Measurements from ENCODE around the gene PCOLCE2. TPM values are rescaled to one million over a fixed set of nuclear protein-coding genes. Genes with fewer than 3 reads are reported as not detected.

Gene PCOLCE2
- total and polyA plus RNA-seq, 8 donors: 0.75 to 26.9 (median 3.7) TPM; not detected in 2

- DNase-seq: no peak
- H3K9me3 ChIP-seq: no peaks in the 10 kb centered on the region
- 87 to 97% (median 92%) methylated on average over 6 of the region's 6 CpGs for WGBS, 5 donors
- intact Hi-C loops (cut with DNase I; ENCODE audit: low total_unique reads): no loop called here
- H3K4me3 ChIP-seq: no peak overlapping the region
- no peak overlapping the region for H3K27ac ChIP-seq
- TF ChIP-seq POLR2A (IDR thresholded peaks at IDR 0.05) (no peak), EP300 (IDR thresholded peaks at IDR 0.05) (no peak), POLR2AphosphoS5 (IDR thresholded peaks at IDR 0.05) (no peak)
- TF ChIP-seq, protein P1, sequence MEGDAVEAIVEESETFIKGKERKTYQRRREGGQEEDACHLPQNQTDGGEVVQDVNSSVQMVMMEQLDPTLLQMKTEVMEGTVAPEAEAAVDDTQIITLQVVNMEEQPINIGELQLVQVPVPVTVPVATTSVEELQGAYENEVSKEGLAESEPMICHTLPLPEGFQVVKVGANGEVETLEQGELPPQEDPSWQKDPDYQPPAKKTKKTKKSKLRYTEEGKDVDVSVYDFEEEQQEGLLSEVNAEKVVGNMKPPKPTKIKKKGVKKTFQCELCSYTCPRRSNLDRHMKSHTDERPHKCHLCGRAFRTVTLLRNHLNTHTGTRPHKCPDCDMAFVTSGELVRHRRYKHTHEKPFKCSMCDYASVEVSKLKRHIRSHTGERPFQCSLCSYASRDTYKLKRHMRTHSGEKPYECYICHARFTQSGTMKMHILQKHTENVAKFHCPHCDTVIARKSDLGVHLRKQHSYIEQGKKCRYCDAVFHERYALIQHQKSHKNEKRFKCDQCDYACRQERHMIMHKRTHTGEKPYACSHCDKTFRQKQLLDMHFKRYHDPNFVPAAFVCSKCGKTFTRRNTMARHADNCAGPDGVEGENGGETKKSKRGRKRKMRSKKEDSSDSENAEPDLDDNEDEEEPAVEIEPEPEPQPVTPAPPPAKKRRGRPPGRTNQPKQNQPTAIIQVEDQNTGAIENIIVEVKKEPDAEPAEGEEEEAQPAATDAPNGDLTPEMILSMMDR (IDR thresholded peaks at IDR 0.05): no peak
- H3K27me3 ChIP-seq: peaks cover 0 to 8% (median 0%) of the 10 kb centered on the region in 3 donors
- H3K36me3 ChIP-seq: no peaks in the 10 kb centered on the region
- no peaks in the 10 kb centered on the region for H3K4me1 ChIP-seq
These were observed 73.1 kb downstream of the PCOLCE2 start for GRCh38 chr3:142815803-142816202.

- intact Hi-C loops (cut with DNase I; ENCODE audit: low total_unique reads): no loop called here
- TF ChIP-seq, protein P1 (IDR thresholded peaks at IDR 0.05): no peak
- TF ChIP-seq POLR2A (IDR thresholded peaks at IDR 0.05): no peak
- no peak for TF ChIP-seq POLR2AphosphoS5 (IDR thresholded peaks at IDR 0.05)
- no peak for TF ChIP-seq EP300 (IDR thresholded peaks at IDR 0.05)
- no peaks in the 10 kb centered on the region for H3K27me3 ChIP-seq
- peaks cover 0 to 6% (median 4%) of the 10 kb centered on the region in 4 donors for H3K36me3 ChIP-seq
- no peak overlapping the region for H3K27ac ChIP-seq
- 80 to 86% (median 81%) methylated on average over 3 of the region's 3 CpGs for WGBS, 5 donors
- no peaks in the 10 kb centered on the region for H3K4me1 ChIP-seq
- DNase-seq: no peak
- H3K4me3 ChIP-seq: no peak overlapping the region
- H3K9me3 ChIP-seq: no peaks in the 10 kb centered on the region
These were observed 79.6 kb downstream of the PCOLCE2 start for GRCh38 chr3:142809259-142809658.

GRCh38 chr3:142808103-142808917 is 80.6 kb downstream of the PCOLCE2 start:
- no peaks in the 10 kb centered on the region for H3K9me3 ChIP-seq
- intact Hi-C loops (cut with DNase I; ENCODE audit: low total_unique reads): no loop called here

GRCh38 chr3:142802891-142803290 is 86.0 kb downstream of the PCOLCE2 start:
- Histone ChIP-seq H3K9me3 (no peaks in the 10 kb centered on the region), H3K4me1 (no peaks in the 10 kb centered on the region), H3K27me3 (no peaks in the 10 kb centered on the region), H3K27ac (no peak overlapping the region), H3K4me3 (no peak overlapping the region), H3K36me3 (peaks cover 0 to 11% (median 5%) of the 10 kb centered on the region in 4 donors)
- 40 to 72% (median 58%) methylated on average over 1 of the region's 1 CpG for WGBS, 5 donors
- intact Hi-C loops (cut with DNase I; ENCODE audit: low total_unique reads): no loop called here
- TF ChIP-seq POLR2AphosphoS5 (IDR thresholded peaks at IDR 0.05) (no peak), POLR2A (IDR thresholded peaks at IDR 0.05) (no peak), EP300 (IDR thresholded peaks at IDR 0.05) (no peak)
- no peak for DNase-seq

More at GRCh38 chr3:142808103-142808917, 80.6 kb downstream of the PCOLCE2 start:
- TF ChIP-seq POLR2A (IDR thresholded peaks at IDR 0.05) (no peak), POLR2AphosphoS5 (IDR thresholded peaks at IDR 0.05) (no peak), EP300 (IDR thresholded peaks at IDR 0.05) (no peak)
- TF ChIP-seq, protein P1 (IDR thresholded peaks at IDR 0.05): no peak
- Histone ChIP-seq H3K27me3 (no peaks in the 10 kb centered on the region), H3K4me3 (no peak overlapping the region), H3K27ac (no peak overlapping the region), H3K36me3 (peaks cover 0 to 11% (median 5%) of the 10 kb centered on the region in 4 donors), H3K4me1 (no peaks in the 10 kb centered on the region)
- no peak for DNase-seq
- whole genome bisulfite sequencing, 5 donors: 76 to 85% (median 81%) methylated on average over 9 of the region's 9 CpGs

GRCh38 chr3:142801746-142802145 is 87.1 kb downstream of the PCOLCE2 start:
- intact Hi-C loops (cut with DNase I; ENCODE audit: low total_unique reads): no loop called here
- Histone ChIP-seq H3K4me1 (no peaks in the 10 kb centered on the region), H3K4me3 (no peak overlapping the region), H3K27me3 (no peaks in the 10 kb centered on the region), H3K27ac (no peak overlapping the region), H3K9me3 (no peaks in the 10 kb centered on the region), H3K36me3 (peaks cover 0 to 11% (median 5%) of the 10 kb centered on the region in 4 donors)
- no peak for DNase-seq
- TF ChIP-seq POLR2AphosphoS5 (IDR thresholded peaks at IDR 0.05): no peak
- TF ChIP-seq, protein P1 (IDR thresholded peaks at IDR 0.05): no peak
- no peak for TF ChIP-seq POLR2A (IDR thresholded peaks at IDR 0.05)
- no peak for TF ChIP-seq EP300 (IDR thresholded peaks at IDR 0.05)
- 62 to 73% (median 69%) methylated on average over 2 of the region's 2 CpGs for WGBS, 5 donors
